ENCODE data around the gene CAST. TPM values are rescaled to one million over a fixed set of nuclear protein-coding genes. Genes with fewer than 3 reads are reported as not detected.

CAST gene
- total RNA-seq, 1 donor from 2014 or later = 287 TPM

GRCh38 chr5:96818125-96818788, 156.1 kb downstream of the CAST start:
- H3K36me3 ChIP-seq (ENCODE audit: insufficient read depth, low read length) = no peaks in the 10 kb centered on the region
- Mint-ChIP-seq H3K4me3 (ENCODE audit: unreplicated experiment) (no peak overlapping the region), H3K27ac (ENCODE audit: unreplicated experiment) (no peak overlapping the region)

GRCh38 chr5:96819806-96820205, 157.6 kb downstream of the CAST start:
- no peaks in the 10 kb centered on the region for H3K36me3 ChIP-seq (ENCODE audit: insufficient read depth, low read length)

More at GRCh38 chr5:96818125-96818788, 156.1 kb downstream of the CAST start:
- Histone ChIP-seq H3K4me3 (ENCODE audit: insufficient read depth, low read depth, low read length) (no peak overlapping the region), H2AFZ (ENCODE audit: low read depth, low read length) (no peak overlapping the region), H3K79me2 (ENCODE audit: insufficient read depth, low read length) (no peaks in the 10 kb centered on the region), H4K20me1 (ENCODE audit: insufficient read depth, low read length) (no peaks in the 10 kb centered on the region), H3K4me1 (ENCODE audit: insufficient read depth, low read length) (no peaks in the 10 kb centered on the region), H3K9ac (ENCODE audit: low read length) (no peak overlapping the region), H3K27ac (ENCODE audit: low read depth, low read length) (no peak overlapping the region), H3K27me3 (ENCODE audit: insufficient read depth, low read length) (no peaks in the 10 kb centered on the region), H3K9me3 (ENCODE audit: insufficient read depth, low read depth, low read length) (no peaks in the 10 kb centered on the region), H3K4me2 (ENCODE audit: low read length) (no peak overlapping the region)
- H3K36me3 Mint-ChIP-seq (ENCODE audit: low read depth, unreplicated experiment) = no peaks in the 10 kb centered on the region
- H3K4me1 Mint-ChIP-seq (ENCODE audit: low read depth, unreplicated experiment) = peaks cover 14% of the 10 kb centered on the region
- TF ChIP-seq EZH2 (IDR thresholded peaks at IDR 0.05; ENCODE audit: insufficient read depth, low read length) (no peak), CTCF (IDR thresholded peaks at IDR 0.05; ENCODE audit: insufficient read depth, low read depth, low read length) (no peak)
- DNase-seq (ENCODE audit: low read depth) (no peak), FAIRE-seq (no peak)
- peaks cover 10% of the 10 kb centered on the region for H3K27me3 Mint-ChIP-seq (ENCODE audit: low read depth, unreplicated experiment)
- no peaks in the 10 kb centered on the region for H3K9me3 Mint-ChIP-seq (ENCODE audit: unreplicated experiment)

More at GRCh38 chr5:96819806-96820205, 157.6 kb downstream of the CAST start:
- Histone ChIP-seq H3K9ac (ENCODE audit: low read length) (no peak overlapping the region), H2AFZ (ENCODE audit: low read depth, low read length) (no peak overlapping the region), H3K9me3 (ENCODE audit: insufficient read depth, low read depth, low read length) (no peaks in the 10 kb centered on the region), H3K27me3 (ENCODE audit: insufficient read depth, low read length) (no peaks in the 10 kb centered on the region), H4K20me1 (ENCODE audit: insufficient read depth, low read length) (no peaks in the 10 kb centered on the region), H3K79me2 (ENCODE audit: insufficient read depth, low read length) (no peaks in the 10 kb centered on the region), H3K27ac (ENCODE audit: low read depth, low read length) (no peak overlapping the region), H3K4me3 (ENCODE audit: insufficient read depth, low read depth, low read length) (no peak overlapping the region), H3K4me1 (ENCODE audit: insufficient read depth, low read length) (peaks cover 12% of the 10 kb centered on the region), H3K4me2 (ENCODE audit: low read length) (no peak overlapping the region)
- H3K36me3 Mint-ChIP-seq (ENCODE audit: low read depth, unreplicated experiment) = no peaks in the 10 kb centered on the region
- H3K27me3 Mint-ChIP-seq (ENCODE audit: low read depth, unreplicated experiment) = peaks cover 8% of the 10 kb centered on the region
- DNase-seq (ENCODE audit: low read depth) = no peak
- peaks cover 21% of the 10 kb centered on the region for H3K4me1 Mint-ChIP-seq (ENCODE audit: low read depth, unreplicated experiment)
- H3K27ac Mint-ChIP-seq (ENCODE audit: unreplicated experiment) = no peak overlapping the region
- TF ChIP-seq CTCF (IDR thresholded peaks at IDR 0.05; ENCODE audit: insufficient read depth, low read depth, low read length) (no peak), EZH2 (IDR thresholded peaks at IDR 0.05; ENCODE audit: insufficient read depth, low read length) (no peak)
- H3K9me3 Mint-ChIP-seq (ENCODE audit: unreplicated experiment) = no peaks in the 10 kb centered on the region
- no peak overlapping the region for H3K4me3 Mint-ChIP-seq (ENCODE audit: unreplicated experiment)
- no peak for FAIRE-seq

Data from astrocyte (in vitro differentiated cells and primary cell).